Measurements from ENCODE around the gene ATP2A3.

- TF ChIP-seq CTCF (IDR thresholded peaks at IDR 0.05; ENCODE audit: low read length) (no peak), EZH2 (IDR thresholded peaks at IDR 0.05; ENCODE audit: borderline replicate concordance, low read length) (no peak)
These were observed 88.9 kb downstream of the ATP2A3 start for GRCh38 chr17:3875317-3875716.

Data from OCI-LY1 (cell line).